ENCODE data around the gene ANXA6.

The ANXA6 gene

DNA sequence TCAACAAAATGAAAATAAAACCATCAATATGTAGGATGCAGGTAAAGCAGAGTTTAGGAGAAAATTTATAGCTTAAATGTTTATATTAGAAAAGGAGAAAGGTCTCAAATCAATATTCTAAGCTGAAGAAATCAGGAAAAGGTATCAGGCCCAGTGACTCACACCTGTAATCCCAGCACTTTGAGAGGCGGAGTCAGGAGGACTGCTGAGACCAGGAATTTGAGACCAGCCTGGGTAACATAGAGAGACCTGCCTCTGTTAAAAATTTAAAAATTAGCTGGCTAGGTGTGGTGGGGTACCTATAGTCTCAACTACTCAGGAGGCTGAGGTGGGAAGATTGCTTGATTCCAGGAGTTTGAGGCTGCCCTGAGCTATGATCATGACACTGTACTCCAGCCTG lies 34.1 kb upstream of the ANXA6 start:
- Histone ChIP-seq H3K4me3 (no peak overlapping the region), H3K27ac (no peak overlapping the region), H3K36me3 (peaks cover 0 to 29% (median 7%) of the 10 kb centered on the region in 3 donors), H3K9me3 (peaks cover 0 to 4% (median 0%) of the 10 kb centered on the region in 3 donors), H3K27me3 (no peaks in the 10 kb centered on the region), H3K4me1 (peaks cover 0 to 5% (median 0%) of the 10 kb centered on the region in 4 donors)
- TF ChIP-seq, protein P1, sequence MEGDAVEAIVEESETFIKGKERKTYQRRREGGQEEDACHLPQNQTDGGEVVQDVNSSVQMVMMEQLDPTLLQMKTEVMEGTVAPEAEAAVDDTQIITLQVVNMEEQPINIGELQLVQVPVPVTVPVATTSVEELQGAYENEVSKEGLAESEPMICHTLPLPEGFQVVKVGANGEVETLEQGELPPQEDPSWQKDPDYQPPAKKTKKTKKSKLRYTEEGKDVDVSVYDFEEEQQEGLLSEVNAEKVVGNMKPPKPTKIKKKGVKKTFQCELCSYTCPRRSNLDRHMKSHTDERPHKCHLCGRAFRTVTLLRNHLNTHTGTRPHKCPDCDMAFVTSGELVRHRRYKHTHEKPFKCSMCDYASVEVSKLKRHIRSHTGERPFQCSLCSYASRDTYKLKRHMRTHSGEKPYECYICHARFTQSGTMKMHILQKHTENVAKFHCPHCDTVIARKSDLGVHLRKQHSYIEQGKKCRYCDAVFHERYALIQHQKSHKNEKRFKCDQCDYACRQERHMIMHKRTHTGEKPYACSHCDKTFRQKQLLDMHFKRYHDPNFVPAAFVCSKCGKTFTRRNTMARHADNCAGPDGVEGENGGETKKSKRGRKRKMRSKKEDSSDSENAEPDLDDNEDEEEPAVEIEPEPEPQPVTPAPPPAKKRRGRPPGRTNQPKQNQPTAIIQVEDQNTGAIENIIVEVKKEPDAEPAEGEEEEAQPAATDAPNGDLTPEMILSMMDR (IDR thresholded peaks at IDR 0.05): no peak
- DNase-seq: no peak
- intact Hi-C loops (cut with DNase I; ENCODE audit: low total_unique reads): no loop called here

DNA sequence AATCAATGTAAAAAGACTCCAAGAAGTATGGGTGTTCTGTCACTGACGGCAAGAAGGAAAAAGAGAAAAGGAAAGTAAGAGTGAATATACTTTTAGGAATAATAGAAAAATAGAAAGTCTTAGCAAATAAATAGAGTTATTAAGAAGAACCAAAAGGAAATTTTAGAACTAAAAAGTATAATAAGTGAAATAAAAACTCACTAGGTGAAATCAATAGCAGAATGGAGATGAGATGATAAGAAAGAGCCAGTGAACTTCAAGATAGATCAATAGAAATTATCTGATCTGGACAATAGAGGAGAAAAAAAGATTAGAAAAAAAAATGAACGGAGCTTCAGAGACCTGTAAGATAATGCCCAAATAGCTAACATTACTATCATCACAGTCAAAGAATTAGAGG lies 31.6 kb upstream of the ANXA6 start:
- intact Hi-C loops (cut with DNase I; ENCODE audit: low total_unique reads): no loop called here
- H3K27ac ChIP-seq: no peak overlapping the region
- H3K4me3 ChIP-seq: no peak overlapping the region
- H3K9me3 ChIP-seq: peaks cover 0 to 4% (median 0%) of the 10 kb centered on the region in 3 donors
- no peak for DNase-seq
- H3K27me3 ChIP-seq: no peaks in the 10 kb centered on the region
- TF ChIP-seq, protein P1 (IDR thresholded peaks at IDR 0.05): no peak
- no peaks in the 10 kb centered on the region for H3K4me1 ChIP-seq
- H3K36me3 ChIP-seq: peaks cover 11 to 47% (median 24%) of the 10 kb centered on the region in 3 donors

- DNase-seq: no peak
- intact Hi-C loops (cut with DNase I; ENCODE audit: low total_unique reads): no loop called here
- H3K4me1 ChIP-seq: no peaks in the 10 kb centered on the region
- TF ChIP-seq, protein P1 (IDR thresholded peaks at IDR 0.05): no peak
- no peaks in the 10 kb centered on the region for H3K27me3 ChIP-seq
- H3K4me3 ChIP-seq: no peak overlapping the region
- H3K36me3 ChIP-seq: peaks cover 17 to 58% (median 26%) of the 10 kb centered on the region in 3 donors
- peaks cover 0 to 4% (median 0%) of the 10 kb centered on the region in 3 donors for H3K9me3 ChIP-seq
- no peak overlapping the region for H3K27ac ChIP-seq
Observed at GRCh38 chr5:151186538-151186937, 29.0 kb upstream of the ANXA6 start.

GRCh38 chr5:151186052-151186451 lies 28.5 kb upstream of the ANXA6 start:
- intact Hi-C loops (cut with DNase I; ENCODE audit: low total_unique reads): no loop called here
- no peak for DNase-seq
- Histone ChIP-seq H3K27ac (no peak overlapping the region), H3K36me3 (peaks cover 17 to 58% (median 29%) of the 10 kb centered on the region in 3 donors), H3K4me1 (no peaks in the 10 kb centered on the region), H3K9me3 (peaks cover 0 to 4% (median 0%) of the 10 kb centered on the region in 3 donors), H3K27me3 (no peaks in the 10 kb centered on the region), H3K4me3 (no peak overlapping the region)
- TF ChIP-seq, protein P1 (IDR thresholded peaks at IDR 0.05): no peak

DNA sequence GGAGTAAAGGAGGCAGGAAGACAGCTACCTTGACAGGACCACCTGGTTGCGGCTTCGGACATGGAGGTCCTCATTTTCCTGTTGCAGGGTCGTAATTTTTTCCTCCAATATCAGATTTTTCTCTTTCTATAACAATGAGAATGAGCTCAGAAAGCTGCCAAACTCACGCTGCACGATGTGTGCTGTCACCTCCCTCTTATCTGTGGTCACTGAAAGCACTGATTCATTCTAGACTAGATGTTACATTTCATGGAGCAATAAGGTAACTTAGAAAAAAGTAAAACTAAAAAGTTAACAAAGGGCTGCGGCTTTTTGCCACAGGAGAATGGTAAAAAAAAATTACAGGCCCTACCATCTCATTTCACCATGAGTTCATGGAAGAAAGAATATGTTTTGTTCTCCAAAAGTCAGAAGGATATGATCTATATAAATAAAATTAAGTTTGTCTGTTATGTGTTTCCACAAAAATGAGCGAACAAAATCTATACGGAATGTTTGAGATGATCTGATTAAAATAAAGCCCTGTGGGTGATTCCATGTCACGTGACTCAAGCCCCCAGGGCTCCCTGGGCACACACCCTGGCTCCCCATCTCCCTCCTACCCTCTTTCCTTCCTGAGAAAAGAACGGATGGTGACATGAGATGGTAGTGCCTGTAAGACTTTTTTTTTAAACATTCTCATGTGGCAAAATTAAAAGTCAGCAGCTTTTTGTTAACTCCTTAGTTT lies 26.9 kb upstream of the ANXA6 start:
- Histone ChIP-seq H3K36me3 (peaks cover 17 to 49% (median 34%) of the 10 kb centered on the region in 3 donors), H3K9me3 (no peaks in the 10 kb centered on the region), H3K4me1 (no peaks in the 10 kb centered on the region), H3K4me3 (no peak overlapping the region), H3K27ac (no peak overlapping the region), H3K27me3 (no peaks in the 10 kb centered on the region)
- intact Hi-C loops (cut with DNase I; ENCODE audit: low total_unique reads): no loop called here
- TF ChIP-seq, protein P1 (IDR thresholded peaks at IDR 0.05): no peak
- no peak for DNase-seq

Measured in tibial artery (tissue), 4 donors.